Fibroblast of lung (primary cell): ENCODE results near the gene FBLN1. TPM values are rescaled to one million over a fixed set of nuclear protein-coding genes. Genes with fewer than 3 reads are reported as not detected.

Source experiments
- DNase-seq, 2 donors: peaks; one replicate each; pipeline versions ENCODE4 v3.0.0 to v3.0.0-alpha.2; 2010; ENCODE audit warnings: low read depth in 2 of 2
- H2AFZ ChIP-seq: 2 replicates; pipeline ENCODE4 v1.5.1; 2012; ENCODE audit warnings: low read length, control low read depth, inconsistent platforms
- H3K27ac ChIP-seq: 2 replicates; pipeline ENCODE4 v1.5.1; 2011; ENCODE audit warnings: low read length, control low read depth; ENCODE audit not compliant: insufficient read depth
- H3K27me3 ChIP-seq: 2 replicates; pipeline ENCODE4 v1.5.1; 2011; ENCODE audit warnings: mild to moderate bottlenecking, low read length; ENCODE audit not compliant: control insufficient read depth, insufficient read depth
- H3K36me3 ChIP-seq: 2 replicates; pipeline ENCODE4 v1.5.1; 2011; ENCODE audit warnings: low read length; ENCODE audit not compliant: control insufficient read depth, insufficient read depth
- H3K4me1 ChIP-seq: 2 replicates; pipeline ENCODE4 v1.5.1; 2011; ENCODE audit warnings: low read length; ENCODE audit not compliant: control insufficient read depth, insufficient read depth; ENCODE audit errors: extremely low read depth
- H3K4me2 ChIP-seq: 2 replicates; pipeline ENCODE4 v1.5.1; 2011; ENCODE audit warnings: low read length, control low read depth; ENCODE audit not compliant: insufficient read depth; ENCODE audit errors: extremely low read depth
- H3K4me3 ChIP-seq, 4 experiments: fragments of 200-600 bp in 1 of 4; sonication (generic) in 1 of 4; replicated peaks in 1 of 4; 2 replicates each; pipeline ENCODE4 v1.5.1; 2011 to 2016; ENCODE audit warnings: low read length in 4 of 4, low read depth in 3 of 4, mild to moderate bottlenecking in 3 of 4, control low read depth in 2 of 4, inconsistent platforms in 1 of 4, mixed read lengths in 1 of 4; ENCODE audit not compliant: insufficient read depth in 1 of 4; ENCODE audit errors: control extremely low read depth in 1 of 4
- H3K79me2 ChIP-seq: 2 replicates; pipeline ENCODE4 v1.5.1; 2012; ENCODE audit warnings: mild to moderate bottlenecking, low read length, inconsistent platforms; ENCODE audit not compliant: control insufficient read depth, insufficient read depth
- H3K9ac ChIP-seq: 2 replicates; pipeline ENCODE4 v1.5.1; 2011; ENCODE audit warnings: mild to moderate bottlenecking, low read length, control low read depth; ENCODE audit not compliant: insufficient read depth
- H3K9me3 ChIP-seq: 2 replicates; pipeline ENCODE4 v1.5.1; 2012; ENCODE audit warnings: low read depth, low read length; ENCODE audit not compliant: control insufficient read depth, insufficient read depth
- H4K20me1 ChIP-seq: 2 replicates; pipeline ENCODE4 v1.5.1; 2011; ENCODE audit warnings: low read length; ENCODE audit not compliant: control insufficient read depth, insufficient read depth; ENCODE audit errors: extremely low read depth
- EZH2 ChIP-seq: IDR thresholded peaks from 2 replicates; pipeline ENCODE4 v1.5.1; 2012; ENCODE audit warnings: low read length, control low read depth, mild to moderate bottlenecking; ENCODE audit errors: missing control alignments
- polyA plus RNA-seq, 2 donors: library from polyadenylated mRNA; depleted of rRNA in 1 of 2; stranded (reverse) in 1 of 2; unstranded in 1 of 2; fragments of >200 nt; gene quantifications; 2 replicates each; pipeline ENCODE4 v1.2.1, GENCODE V29; 2011 to 2012; ENCODE audit warnings: missing spikeins in 1 of 2
- total RNA-seq: library from RNA; depleted of rRNA; stranded (reverse); fragments of >200 nt; gene quantifications from 2 replicates; pipeline ENCODE4 v1.2.1, GENCODE V29; 2014
- TF ChIP-seq, protein P1 (sequence below), 2 donors: IDR thresholded peaks in 1 of 2; conservative IDR thresholded peaks in 1 of 2; 1 replicate in 1 of 2; 2 replicates in 1 of 2; pipeline ENCODE4 v1.5.1; 2011 to 2012; ENCODE audit warnings: low read length in 2 of 2, control low read depth in 1 of 2, inconsistent platforms in 1 of 2, low read depth in 1 of 2, mild to moderate bottlenecking in 1 of 2

FBLN1 gene
- total and polyA plus RNA-seq, 2 donors (not counting 1 experiment from before 2014, with no cell fraction given), result 134 to 270 TPM

DNA sequence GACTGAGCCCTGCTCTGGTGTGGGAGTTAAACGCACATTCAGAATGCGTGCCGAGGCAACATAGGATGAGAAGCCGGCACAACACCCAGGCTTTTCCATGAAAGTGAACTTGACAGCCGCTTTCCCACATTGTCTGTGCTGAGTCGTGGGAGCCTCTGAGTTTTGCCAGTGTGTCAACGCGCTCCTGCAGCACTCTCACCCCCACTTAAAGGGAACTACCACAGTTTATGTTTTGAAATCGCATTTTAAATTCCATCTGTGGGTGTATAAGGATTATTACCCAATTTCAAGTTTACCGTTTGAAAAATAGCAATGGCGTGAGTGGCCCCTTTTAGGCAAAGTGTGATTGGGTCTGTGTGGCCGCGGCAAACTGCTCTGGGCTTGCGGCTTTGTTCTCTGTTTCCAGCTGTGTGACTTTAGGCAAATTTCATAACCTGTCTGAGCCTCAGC is 81.5 kb downstream of the FBLN1 start:
- Histone ChIP-seq H3K79me2 (no peaks in the 10 kb centered on the region), H3K9ac (no peak overlapping the region), H4K20me1 (no peaks in the 10 kb centered on the region), H3K4me2 (no peak overlapping the region), H2AFZ (no peak overlapping the region), H3K9me3 (no peaks in the 10 kb centered on the region), H3K4me3 (no peak overlapping the region), H3K4me1 (peaks cover 12% of the 10 kb centered on the region), H3K36me3 (no peaks in the 10 kb centered on the region), H3K27me3 (no peaks in the 10 kb centered on the region), H3K27ac (no peak overlapping the region)
- peak; percentile 53 to 62 for DNase-seq
- TF ChIP-seq, protein P1, sequence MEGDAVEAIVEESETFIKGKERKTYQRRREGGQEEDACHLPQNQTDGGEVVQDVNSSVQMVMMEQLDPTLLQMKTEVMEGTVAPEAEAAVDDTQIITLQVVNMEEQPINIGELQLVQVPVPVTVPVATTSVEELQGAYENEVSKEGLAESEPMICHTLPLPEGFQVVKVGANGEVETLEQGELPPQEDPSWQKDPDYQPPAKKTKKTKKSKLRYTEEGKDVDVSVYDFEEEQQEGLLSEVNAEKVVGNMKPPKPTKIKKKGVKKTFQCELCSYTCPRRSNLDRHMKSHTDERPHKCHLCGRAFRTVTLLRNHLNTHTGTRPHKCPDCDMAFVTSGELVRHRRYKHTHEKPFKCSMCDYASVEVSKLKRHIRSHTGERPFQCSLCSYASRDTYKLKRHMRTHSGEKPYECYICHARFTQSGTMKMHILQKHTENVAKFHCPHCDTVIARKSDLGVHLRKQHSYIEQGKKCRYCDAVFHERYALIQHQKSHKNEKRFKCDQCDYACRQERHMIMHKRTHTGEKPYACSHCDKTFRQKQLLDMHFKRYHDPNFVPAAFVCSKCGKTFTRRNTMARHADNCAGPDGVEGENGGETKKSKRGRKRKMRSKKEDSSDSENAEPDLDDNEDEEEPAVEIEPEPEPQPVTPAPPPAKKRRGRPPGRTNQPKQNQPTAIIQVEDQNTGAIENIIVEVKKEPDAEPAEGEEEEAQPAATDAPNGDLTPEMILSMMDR (conservative IDR thresholded peaks at IDR 0.05 in 1 of 2, IDR thresholded peaks at IDR 0.05 in 1 of 2; ENCODE audit: low read depth in 1 of 2, low read length in 2 of 2), result no peak
- TF ChIP-seq EZH2, result no peak

DNA sequence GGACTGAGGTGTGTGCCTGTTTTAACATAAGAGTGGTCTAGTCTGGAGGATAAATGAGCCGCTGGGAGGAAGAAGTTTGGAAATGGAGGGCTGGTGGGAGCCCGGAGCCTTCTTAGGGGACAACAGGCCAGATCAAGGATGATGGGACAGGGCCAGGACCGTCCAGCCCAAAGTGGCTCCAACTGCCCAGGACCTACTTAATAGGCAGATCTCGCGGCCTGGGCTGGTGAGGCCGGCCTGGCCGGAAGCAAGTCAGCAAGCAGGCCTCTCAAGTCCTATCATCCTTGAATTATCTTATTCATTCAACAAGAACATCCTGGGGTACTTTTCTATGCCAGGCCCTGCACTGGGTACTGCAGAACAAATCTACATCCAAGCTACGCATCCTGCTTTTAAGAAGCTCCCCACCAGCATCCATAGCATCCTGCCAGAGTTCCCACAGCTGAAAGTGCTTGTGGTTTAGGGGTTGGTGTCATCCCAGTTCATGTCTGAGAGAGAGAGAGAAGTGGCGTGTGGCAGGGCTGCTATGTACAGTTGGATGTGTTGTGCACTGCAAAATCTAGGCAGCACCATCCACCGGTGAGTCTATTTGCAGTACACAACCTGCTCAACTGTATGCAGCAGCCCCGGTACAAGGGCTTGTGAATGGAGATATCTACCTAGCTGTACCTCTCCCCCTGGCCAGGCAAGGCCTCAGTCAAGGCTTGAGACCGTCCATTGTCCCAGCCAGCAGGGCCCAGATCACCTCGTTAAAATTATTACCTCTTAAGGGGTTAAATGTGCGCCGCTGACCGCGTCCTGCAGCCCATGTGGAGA is 82.1 kb downstream of the FBLN1 start:
- H3K27me3 ChIP-seq, result no peaks in the 10 kb centered on the region
- peak in 1 of 2 donors; percentile 37 for DNase-seq
- TF ChIP-seq, protein P1 (conservative IDR thresholded peaks at IDR 0.05 in 1 of 2, IDR thresholded peaks at IDR 0.05 in 1 of 2; ENCODE audit: low read depth in 1 of 2, low read length in 2 of 2), result no peak
- TF ChIP-seq EZH2, result no peak
- H3K9me3 ChIP-seq, result no peaks in the 10 kb centered on the region
- H3K4me2 ChIP-seq, result no peak overlapping the region
- peaks cover 12% of the 10 kb centered on the region for H3K4me1 ChIP-seq
- H3K27ac ChIP-seq, result no peak overlapping the region
- H3K9ac ChIP-seq, result no peak overlapping the region
- H4K20me1 ChIP-seq, result no peaks in the 10 kb centered on the region
- H3K36me3 ChIP-seq, result no peaks in the 10 kb centered on the region
- no peak overlapping the region for H2AFZ ChIP-seq
- no peaks in the 10 kb centered on the region for H3K79me2 ChIP-seq
- H3K4me3 ChIP-seq, result no peak overlapping the region

DNA sequence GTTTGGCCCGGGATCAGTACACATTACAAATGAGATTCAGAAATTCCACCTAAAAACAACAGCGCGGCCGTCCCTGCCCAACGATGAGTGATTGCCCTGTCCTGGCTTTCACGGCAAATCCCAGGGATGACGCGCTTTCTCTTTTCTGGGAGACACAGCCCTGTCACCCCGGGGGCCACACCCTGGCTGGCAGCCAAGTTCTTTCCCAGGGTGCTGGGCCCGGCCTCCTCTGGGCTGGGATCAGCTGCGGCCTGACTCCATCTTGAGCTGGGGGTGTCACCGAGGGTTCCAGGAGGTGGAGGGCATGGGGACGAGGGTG is 82.7 kb downstream of the FBLN1 start:
- Histone ChIP-seq H3K36me3 (no peaks in the 10 kb centered on the region), H3K27ac (no peak overlapping the region)
- DNase-seq, result peak; percentile 66 to 83

More for the DNA sequence above, 82.7 kb downstream of the FBLN1 start:
- Histone ChIP-seq H3K27me3 (no peaks in the 10 kb centered on the region), H3K4me1 (peaks cover 12% of the 10 kb centered on the region), H2AFZ (no peak overlapping the region), H3K9me3 (no peaks in the 10 kb centered on the region), H3K4me2 (peak overlapping the region; percentile 8), H3K79me2 (no peaks in the 10 kb centered on the region), H4K20me1 (no peaks in the 10 kb centered on the region), H3K9ac (no peak overlapping the region), H3K4me3 (no peak overlapping the region)
- TF ChIP-seq, protein P1 (conservative IDR thresholded peaks at IDR 0.05 in 1 of 2, IDR thresholded peaks at IDR 0.05 in 1 of 2; ENCODE audit: low read depth in 1 of 2, low read length in 2 of 2), result no peak
- no peak for TF ChIP-seq EZH2
